T-cell (primary cell): ENCODE results near the gene KCTD7. TPM values are rescaled to one million over a fixed set of nuclear protein-coding genes. Genes with fewer than 3 reads are reported as not detected.
A peak's percentile ranks its signal among the peaks of the same experiment; 100 is the strongest.

ENCODE experiments used
- ATAC-seq, 4 experiments: fragments of 200-7000 bp in 3 of 4; fragments of 150-1000 bp in 1 of 4; cut with Tn5 transposase; replicated peaks in 1 of 4; 1 replicate in 3 of 4; 2 replicates in 1 of 4; pipeline ENCODE4 v1.10.0; 2021; ENCODE audit warnings: moderate library complexity in 3 of 4, mild to moderate bottlenecking in 2 of 4, moderate number of reproducible peaks in 1 of 4
- CTCF ChIA-PET, 2 donors: fragments of 300-600 bp; sonication (Branson Sonifier 250); formaldehyde crosslinking; loops; one replicate each; lab custom pipeline; 2022; ENCODE audit warnings: antibody characterized with exemption in 2 of 2; lab: Charles Lee
- POLR2A ChIA-PET, 2 donors: fragments of 300-600 bp; sonication (Branson Sonifier 250); formaldehyde crosslinking; loops; one replicate each; lab custom pipeline; 2022; ENCODE audit warnings: antibody characterized with exemption in 2 of 2; lab: Charles Lee
- DNase-seq, 35 experiments: peaks; one replicate each; pipeline versions ENCODE4 v3.0.0 to v3.0.0-alpha.2; 2013 to 2023
- H3K27ac ChIP-seq: one replicate; pipeline ENCODE4 v1.5.1; 2013; ENCODE audit warnings: low read length
- H3K27me3 ChIP-seq, 2 experiments: replicated peaks in 1 of 2; 1 replicate in 1 of 2; 2 replicates in 1 of 2; pipeline versions ENCODE4 v1.6.1 to v1.7.0; 2013; ENCODE audit warnings: low read length in 1 of 2, mixed read lengths in 1 of 2; ENCODE audit not compliant: control insufficient read depth in 2 of 2, insufficient read depth in 2 of 2; ENCODE audit errors: extremely low read depth in 1 of 2
- H3K36me3 ChIP-seq, 2 donors: 1 replicate in 1 of 2; 2 replicates in 1 of 2; pipeline versions ENCODE4 v1.6.1 to v1.7.0; 2013; ENCODE audit warnings: low read length in 1 of 2; ENCODE audit not compliant: control insufficient read depth in 2 of 2, insufficient read depth in 1 of 2; ENCODE audit errors: extremely low read depth in 1 of 2
- H3K4me1 ChIP-seq, 2 experiments: 1 replicate in 1 of 2; 2 replicates in 1 of 2; pipeline versions ENCODE4 v1.6.1 to v1.7.0; 2013; ENCODE audit warnings: low read length in 2 of 2, mixed read lengths in 1 of 2; ENCODE audit not compliant: insufficient read depth in 2 of 2, control insufficient read depth in 1 of 2; ENCODE audit errors: extremely low read depth in 1 of 2
- H3K4me3 ChIP-seq, 2 donors: 1 replicate in 1 of 2; 2 replicates in 1 of 2; pipeline versions ENCODE4 v1.5.1 to v1.7.0; 2013; ENCODE audit warnings: mild to moderate bottlenecking in 2 of 2, low read length in 1 of 2, moderate library complexity in 1 of 2; ENCODE audit not compliant: control insufficient read depth in 1 of 2; ENCODE audit errors: extremely low read depth in 1 of 2
- H3K9me3 ChIP-seq: 2 replicates; pipeline ENCODE4 v1.7.0; 2013
- H3K27ac Mint-ChIP-seq, 2 donors: one replicate each; pipeline ENCODE4 v1.8.0; 2020 to 2021; ENCODE audit warnings: mild to moderate bottlenecking in 2 of 2, mixed read lengths in 2 of 2
- H3K27me3 Mint-ChIP-seq, 2 donors: one replicate each; pipeline ENCODE4 v1.8.0; 2021 to 2022; ENCODE audit warnings: mixed read lengths in 2 of 2
- H3K36me3 Mint-ChIP-seq: one replicate; pipeline ENCODE4 v1.8.0; 2021; ENCODE audit warnings: mixed read lengths
- H3K4me1 Mint-ChIP-seq, 3 donors: one replicate each; pipeline ENCODE4 v1.8.0; 2020 to 2022; ENCODE audit warnings: mixed read lengths in 3 of 3, mild to moderate bottlenecking in 1 of 3
- H3K4me3 Mint-ChIP-seq, 3 donors: one replicate each; pipeline ENCODE4 v1.8.0; 2020 to 2022; ENCODE audit warnings: mild to moderate bottlenecking in 3 of 3, mixed read lengths in 3 of 3, moderate library complexity in 3 of 3
- H3K9me3 Mint-ChIP-seq, 3 donors: one replicate each; pipeline ENCODE4 v1.8.0; 2020 to 2022; ENCODE audit warnings: mixed read lengths in 3 of 3
- WGBS: methylation state at CpG from one replicate; pipeline ENCODE4 v1.1.5; 2013; ENCODE audit warnings: missing lambda C conversion rate; ENCODE audit not compliant: insufficient coverage; 5-methylcytosine and 5-hydroxymethylcytosine counted together
- total RNA-seq, 35 experiments: library from RNA in 6 of 35; stranded (reverse) in 6 of 35; fragments of 120-200 nt in 1 of 35; gene quantifications; one replicate each; pipeline versions ENCODE4 v1.2.1 to v1.2.4 and lab custom pipeline; 2013 to 2026

The KCTD7 gene
- total RNA-seq, 5 donors from 2014 or later (not counting 1 experiment from before 2014, with no cell fraction given): 23.1 to 44.3 (median 39.3) TPM

DNA sequence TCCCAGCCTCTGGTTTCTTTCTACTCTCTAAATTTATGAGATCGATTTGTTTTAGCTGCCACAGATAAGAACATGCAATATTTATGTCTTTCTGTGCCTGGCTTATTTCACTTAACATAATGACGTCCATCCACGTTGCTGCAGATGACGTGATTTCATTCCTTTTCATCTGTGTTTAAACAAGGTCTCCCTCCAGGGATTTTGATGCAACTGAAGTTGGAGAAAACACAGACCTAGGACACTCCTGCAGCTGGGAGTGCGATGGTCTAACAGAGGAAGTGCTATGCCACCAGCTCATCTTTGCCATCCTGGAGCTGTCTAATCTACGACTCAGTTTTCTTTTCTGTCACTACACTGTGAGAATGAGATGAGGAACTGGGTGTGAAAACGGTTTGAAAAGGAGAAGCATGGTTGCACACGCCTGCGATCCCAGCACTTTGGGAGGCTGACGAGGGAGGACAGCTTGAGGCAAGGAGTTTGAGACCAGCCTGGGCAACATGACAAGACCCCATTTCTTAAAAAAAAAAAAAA, 1.5 kb upstream of the KCTD7 start:
- 52% methylated on average over 6 of the region's 10 CpGs for WGBS
- Mint-ChIP-seq H3K27me3 (no peaks in the 10 kb centered on the region), H3K4me1 (peaks cover 31 to 37% (median 35%) of the 10 kb centered on the region in 3 donors), H3K36me3 (no peaks in the 10 kb centered on the region), H3K9me3 (no peaks in the 10 kb centered on the region), H3K27ac (peak overlapping the region; percentile 51 to 74), H3K4me3 (peak overlapping the region; percentile 66 to 75 (median 71))
- no peak overlapping the region for H3K27ac ChIP-seq
- H3K9me3 ChIP-seq: no peaks in the 10 kb centered on the region
- H3K4me3 ChIP-seq: no peak overlapping the region
- DNase-seq (no peak), ATAC-seq (no peak)
- no peaks in the 10 kb centered on the region for H3K27me3 ChIP-seq
- CTCF ChIA-PET: interaction anchor here (0.6 to 1.3 kb wide), 3 partner anchors 19 to 119 kb away, joined by 4 to 5 read pairs (median 4); no protein-coding TSS in a partner anchor
- H3K36me3 ChIP-seq: no peaks in the 10 kb centered on the region
- POLR2A ChIA-PET: interaction anchor here (0.6 to 2.5 kb wide), 7 partner anchors 37 to 217 kb away, joined by 3 to 14 read pairs (median 4); no protein-coding TSS in a partner anchor
- peaks cover 16 to 40% of the 10 kb centered on the region in 2 experiments for H3K4me1 ChIP-seq

DNA sequence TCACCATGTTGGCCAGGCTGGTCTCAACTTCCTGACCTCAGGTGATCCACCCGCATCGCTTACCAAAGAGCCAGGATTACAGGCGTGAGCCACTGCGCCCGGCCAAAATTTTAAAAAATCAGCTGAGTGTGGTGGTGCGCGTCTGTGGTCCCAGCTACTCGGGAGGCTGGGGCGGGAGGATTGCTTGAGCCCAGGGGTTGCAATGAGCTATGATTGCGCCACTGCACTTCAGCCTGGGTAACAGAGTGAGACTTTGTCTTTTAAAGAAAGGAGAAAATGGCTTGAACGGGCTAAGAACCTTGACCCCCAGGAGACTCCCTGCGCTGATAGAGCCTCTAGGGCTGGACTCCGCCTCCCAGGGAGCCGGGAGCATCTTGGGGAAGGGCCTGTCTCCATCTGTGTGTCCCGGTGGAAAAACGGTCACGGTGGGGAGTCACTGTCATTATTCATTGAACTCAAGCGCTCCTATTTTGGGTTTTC, 760 bp upstream of the KCTD7 start:
- Mint-ChIP-seq H3K27ac (peak overlapping the region; percentile 89 to 91), H3K9me3 (no peaks in the 10 kb centered on the region), H3K4me3 (peak overlapping the region; percentile 75 to 89 (median 88)), H3K4me1 (peaks cover 36 to 43% (median 42%) of the 10 kb centered on the region in 3 donors), H3K36me3 (peaks cover 1% of the 10 kb centered on the region), H3K27me3 (no peaks in the 10 kb centered on the region)
- peak overlapping the region; percentile 78 for H3K27ac ChIP-seq
- peaks cover 18 to 47% of the 10 kb centered on the region in 2 experiments for H3K4me1 ChIP-seq
- WGBS: under 1% methylated on average over 17 of the region's 18 CpGs
- POLR2A ChIA-PET: interaction anchor here (0.6 to 2.5 kb wide), 5 partner anchors 15 to 217 kb away, joined by 3 to 14 read pairs (median 4); no protein-coding TSS in a partner anchor
- CTCF ChIA-PET: interaction anchor here (1.3 to 1.5 kb wide), 2 partner anchors 26 to 70 kb away, joined by 3 to 4 read pairs; no protein-coding TSS in a partner anchor
- peak in 12 of 35 experiments; percentile 0 to 19 (median 6) for DNase-seq
- no peaks in the 10 kb centered on the region for H3K27me3 ChIP-seq
- H3K4me3 ChIP-seq: peak overlapping the region; percentile 60 to 95
- peak in 3 of 4 experiments; percentile 0 to 1 (median 0) for ATAC-seq
- no peaks in the 10 kb centered on the region for H3K9me3 ChIP-seq
- peaks cover 0 to under 1% of the 10 kb centered on the region in 2 donors for H3K36me3 ChIP-seq

DNA sequence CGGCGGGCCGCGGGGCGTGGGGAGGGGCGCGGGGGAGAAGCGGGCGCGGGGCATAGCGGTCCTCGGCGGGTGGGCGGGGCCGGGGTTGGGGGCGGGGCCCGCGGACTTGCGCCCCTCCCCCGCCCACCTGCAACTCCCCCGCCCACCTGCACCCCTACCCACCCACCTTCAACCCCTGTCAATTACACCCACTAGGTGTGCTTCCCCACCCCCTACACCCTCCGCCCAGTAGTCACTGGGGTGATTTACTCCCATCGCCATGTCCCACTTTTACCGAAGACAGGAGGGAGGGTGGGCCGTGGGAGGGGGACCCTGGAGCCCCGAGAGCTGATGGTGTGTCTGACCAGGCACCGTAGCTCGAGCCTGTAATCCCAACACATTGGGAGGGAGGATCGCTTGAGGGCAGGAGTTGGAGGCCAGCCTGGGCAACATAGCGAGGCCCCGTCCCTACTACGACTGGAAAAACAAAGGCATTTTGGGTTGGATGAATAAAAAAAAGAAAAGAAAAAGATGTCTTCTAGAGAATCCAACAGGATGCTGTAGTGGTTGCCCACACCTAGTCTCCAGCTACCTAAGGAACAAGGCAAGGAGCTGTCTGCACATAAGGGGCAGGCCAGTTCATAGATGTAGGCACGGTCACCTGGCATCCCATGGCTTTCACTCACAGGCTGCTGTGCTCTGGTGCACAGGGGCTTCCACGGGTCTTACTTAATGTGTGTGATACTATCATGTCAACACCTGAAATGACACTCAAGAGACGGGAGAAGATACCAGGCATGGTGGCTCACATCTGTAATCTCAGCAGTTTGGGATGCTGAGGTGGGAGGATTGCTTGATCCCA, 761 bp downstream of the KCTD7 start:
- ATAC-seq (peak; percentile 11 to 30 (median 23)), DNase-seq (peak in 8 of 35 experiments; percentile 4 to 19 (median 8))
- peaks cover 4 to 14% of the 10 kb centered on the region in 2 donors for H3K36me3 ChIP-seq
- 50% methylated on average over 6 of the region's 35 CpGs for WGBS
- H3K4me1 ChIP-seq: peaks cover 23 to 60% of the 10 kb centered on the region in 2 experiments
- H3K4me1 Mint-ChIP-seq: peaks cover 46 to 51% (median 51%) of the 10 kb centered on the region in 3 donors
- ChIA-PET POLR2A (interaction anchor here in 1 of 2 donors (0.6 to 2.5 kb wide), 8 partner anchors 20 to 878 kb away, joined by 3 to 14 read pairs (median 4); no protein-coding TSS in a partner anchor), CTCF (interaction anchor here in 1 of 2 donors (0.6 to 1.5 kb wide), 2 partner anchors 25 to 143 kb away, joined by 3 read pairs; no protein-coding TSS in a partner anchor)
- peak overlapping the region; percentile 63 to 86 for H3K27ac Mint-ChIP-seq
- H3K9me3 ChIP-seq: no peaks in the 10 kb centered on the region
- peaks cover 10% of the 10 kb centered on the region for H3K36me3 Mint-ChIP-seq
- no peaks in the 10 kb centered on the region for H3K9me3 Mint-ChIP-seq
- peak overlapping the region; percentile 53 to 62 for H3K4me3 ChIP-seq
- H3K27ac ChIP-seq: peak overlapping the region; percentile 66
- H3K27me3 Mint-ChIP-seq: no peaks in the 10 kb centered on the region
- no peaks in the 10 kb centered on the region for H3K27me3 ChIP-seq
- peak overlapping the region; percentile 71 to 75 (median 75) for H3K4me3 Mint-ChIP-seq

DNA sequence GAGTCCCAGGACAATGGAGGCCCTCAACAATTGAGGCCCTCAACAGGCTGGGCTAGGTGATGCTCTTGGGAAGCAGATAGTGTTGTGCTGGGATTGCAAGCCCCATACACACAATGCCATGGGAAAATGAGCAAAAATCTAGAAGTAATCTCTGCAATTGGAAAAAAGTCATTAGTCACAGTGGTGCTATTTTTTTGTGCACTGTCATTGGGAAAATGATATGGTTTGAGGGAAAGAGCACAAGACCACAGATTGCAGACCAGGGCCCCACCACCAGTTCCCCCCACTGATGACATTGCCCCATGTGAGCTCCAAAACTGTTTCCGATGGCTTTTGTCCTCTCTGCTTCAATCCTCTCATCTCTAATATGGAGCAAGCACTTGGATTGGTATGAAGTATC, 1.9 kb downstream of the KCTD7 start:
- Histone ChIP-seq H3K27ac (peak overlapping the region; percentile 51), H3K4me1 (peaks cover 23 to 67% of the 10 kb centered on the region in 2 experiments), H3K27me3 (no peaks in the 10 kb centered on the region), H3K9me3 (no peaks in the 10 kb centered on the region), H3K36me3 (peaks cover 4 to 22% of the 10 kb centered on the region in 2 donors), H3K4me3 (no peak overlapping the region)
- no peak for DNase-seq
- ChIA-PET CTCF (interaction anchor here in 1 of 2 donors (0.6 kb wide), 1 partner anchor 311 kb away, joined by 5 read pairs; no protein-coding TSS in a partner anchor), POLR2A (interaction anchor here (0.5 to 0.6 kb wide), 3 partner anchors 20 to 38 kb away, joined by 3 to 6 read pairs (median 3); no protein-coding TSS in a partner anchor)
- no CpG with 5 or more reads among the region's 1 CpG for WGBS
- Mint-ChIP-seq H3K27ac (peak overlapping the region; percentile 63 to 80), H3K4me3 (peak overlapping the region; percentile 71 to 75 (median 75)), H3K27me3 (no peaks in the 10 kb centered on the region), H3K36me3 (peaks cover 12% of the 10 kb centered on the region), H3K9me3 (no peaks in the 10 kb centered on the region), H3K4me1 (peaks cover 47 to 56% (median 54%) of the 10 kb centered on the region in 3 donors)
- ATAC-seq: no peak

DNA sequence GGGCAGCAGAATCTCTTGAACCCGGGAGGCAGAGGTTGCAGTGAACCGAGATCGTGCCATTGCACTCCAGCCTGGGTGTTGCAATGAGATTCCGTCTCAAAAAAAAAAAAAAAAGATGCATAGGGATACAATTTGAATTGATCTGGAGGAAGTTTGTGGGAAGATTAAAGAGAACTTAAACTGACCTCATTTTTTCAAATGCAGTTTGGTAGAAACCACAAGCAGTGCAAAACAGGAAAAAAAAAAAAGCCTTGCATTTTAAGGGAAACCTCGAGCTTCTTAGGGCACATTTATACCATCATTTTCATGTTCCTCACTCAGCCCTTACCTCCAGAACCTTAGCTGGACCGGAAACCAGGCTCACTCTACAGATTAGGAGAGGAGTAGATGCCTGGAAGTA, 2.8 kb downstream of the KCTD7 start:
- H3K4me1 Mint-ChIP-seq: peaks cover 49 to 61% (median 54%) of the 10 kb centered on the region in 3 donors

More for the DNA sequence above, 2.8 kb downstream of the KCTD7 start:
- no peaks in the 10 kb centered on the region for H3K27me3 Mint-ChIP-seq
- DNase-seq (peak in 2 of 35 experiments; percentile 5 to 54), ATAC-seq (no peak)
- H3K36me3 Mint-ChIP-seq: peaks cover 12% of the 10 kb centered on the region
- H3K9me3 Mint-ChIP-seq: no peaks in the 10 kb centered on the region
- H3K27me3 ChIP-seq: no peaks in the 10 kb centered on the region
- H3K4me3 Mint-ChIP-seq: peak overlapping the region; percentile 71 to 75 (median 75)
- H3K4me3 ChIP-seq: peak overlapping the region; percentile 13 to 44
- POLR2A ChIA-PET: interaction anchor here (0.6 to 1.2 kb wide), 6 partner anchors 13 to 562 kb away, joined by 3 to 5 read pairs (median 3); no protein-coding TSS in a partner anchor
- peaks cover 23 to 69% of the 10 kb centered on the region in 2 experiments for H3K4me1 ChIP-seq
- peak overlapping the region; percentile 51 for H3K27ac ChIP-seq
- H3K27ac Mint-ChIP-seq: peak overlapping the region; percentile 80 to 83
- 0% methylated on average over 2 of the region's 6 CpGs for WGBS
- no peaks in the 10 kb centered on the region for H3K9me3 ChIP-seq
- CTCF ChIA-PET: no interaction called here
- H3K36me3 ChIP-seq: peaks cover 4 to 25% of the 10 kb centered on the region in 2 donors
